Measurements from ENCODE around the gene TRAPPC10.
"Not testable (repeated sequence)": the region's sequence is repeated elsewhere in the genome, so short reads cannot be mapped to it uniquely, and the experiment has no call there.

TRAPPC10 gene

DNA sequence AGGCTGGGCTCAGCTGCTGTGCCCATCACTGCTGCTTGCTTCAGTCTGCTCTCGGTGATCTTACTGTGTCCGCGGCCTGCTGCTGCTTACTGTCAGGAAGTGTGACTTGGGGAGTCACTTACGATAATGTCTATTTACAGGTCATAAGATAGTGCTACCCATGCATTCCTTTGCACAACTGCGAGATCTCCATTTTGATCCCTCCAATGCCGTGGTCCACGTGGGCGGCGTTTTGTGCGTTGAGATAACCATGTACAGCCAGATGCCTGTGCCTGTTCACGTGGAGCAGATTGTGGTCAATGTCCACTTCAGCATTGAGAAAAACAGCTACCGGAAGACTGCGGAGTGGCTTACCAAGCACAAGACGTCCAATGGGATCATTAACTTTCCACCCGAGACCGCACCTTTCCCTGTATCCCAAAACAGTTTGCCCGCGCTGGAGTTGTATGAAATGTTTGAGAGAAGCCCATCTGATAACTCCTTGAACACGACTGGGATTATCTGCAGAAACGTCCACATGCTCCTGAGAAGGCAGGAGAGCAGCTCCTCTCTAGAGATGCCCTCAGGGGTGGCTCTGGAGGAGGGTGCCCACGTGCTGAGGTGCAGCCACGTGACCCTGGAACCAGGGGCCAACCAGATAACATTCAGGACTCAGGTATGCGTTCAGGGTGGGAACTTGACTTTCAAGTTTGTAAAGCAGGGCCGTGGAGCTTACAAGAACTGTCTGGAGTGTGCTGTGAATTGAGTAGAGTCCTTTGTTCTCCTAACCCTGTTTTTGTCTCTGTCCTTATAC lies 70.7 kb downstream of the TRAPPC10 start:
- no peak for DNase-seq (ENCODE audit: low read depth)
- H3K4me3 ChIP-seq (ENCODE audit: low read depth, low read length) = no peak overlapping the region

DNA sequence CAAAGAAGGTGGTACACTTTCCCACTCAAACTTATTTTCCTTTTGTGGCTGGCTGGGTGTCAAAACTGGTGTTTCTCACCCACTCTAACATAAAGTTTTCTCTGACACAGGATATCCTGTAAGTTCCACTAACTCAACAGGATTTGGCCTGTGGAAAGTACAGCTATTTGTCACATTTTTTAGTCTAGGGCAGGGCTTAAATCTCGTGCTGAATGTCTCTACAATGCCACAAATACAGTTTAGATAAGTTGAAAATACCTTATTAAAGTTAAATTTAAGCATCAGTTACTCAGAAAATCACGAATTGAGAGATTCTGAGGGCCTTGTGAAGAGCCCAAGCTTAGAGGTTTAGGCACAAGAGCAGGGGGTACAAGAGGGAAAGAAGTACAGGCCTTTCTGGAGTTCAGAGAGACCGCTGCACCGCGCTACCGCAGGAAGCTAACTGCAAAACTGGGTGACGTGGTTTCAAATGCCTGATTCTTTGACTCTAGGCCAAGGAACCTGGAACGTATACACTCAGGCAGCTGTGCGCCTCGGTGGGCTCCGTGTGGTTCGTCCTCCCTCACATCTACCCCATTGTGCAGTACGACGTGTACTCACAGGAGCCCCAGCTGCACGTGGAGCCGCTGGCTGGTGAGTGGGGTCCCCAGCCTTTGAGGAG lies 71.7 kb downstream of the TRAPPC10 start:
- H3K4me3 ChIP-seq (ENCODE audit: low read depth, low read length) = no peak overlapping the region
- DNase-seq (ENCODE audit: low read depth) = no peak

DNA sequence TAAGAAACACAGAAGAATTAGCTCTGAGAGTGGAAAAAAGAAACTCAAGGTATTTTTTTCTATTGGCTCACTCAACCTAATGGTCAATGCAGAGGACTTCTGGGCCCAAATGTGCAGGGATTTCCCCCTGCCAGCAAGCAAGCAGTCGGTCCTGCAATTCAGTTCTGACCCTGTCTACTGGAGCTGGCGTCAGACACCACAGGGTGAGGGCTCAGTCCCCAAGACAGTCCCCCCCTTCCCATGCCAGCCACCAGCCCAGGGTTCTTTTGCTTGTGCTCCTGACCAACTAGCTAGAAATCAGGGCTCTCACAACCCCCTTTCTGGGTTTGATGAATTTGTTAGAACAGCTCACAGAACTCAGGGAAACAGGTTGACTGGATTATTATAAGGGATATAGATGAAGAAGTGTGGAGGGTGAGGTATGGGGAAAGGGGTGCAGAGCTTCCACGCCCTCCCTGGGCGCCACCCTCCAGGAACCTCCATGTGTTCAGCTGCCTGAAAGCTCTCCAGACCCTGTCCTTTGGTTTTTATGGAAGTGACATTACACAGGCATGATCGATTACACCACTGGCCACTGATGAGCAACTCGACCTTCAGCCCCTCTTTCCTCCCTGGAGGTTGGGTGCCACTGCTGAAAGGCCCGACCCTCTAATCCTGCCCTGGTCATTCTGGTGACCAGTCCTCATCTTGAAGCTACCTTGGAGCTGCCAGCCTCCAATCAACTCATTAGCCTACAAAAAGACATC lies 72.6 kb downstream of the TRAPPC10 start:
- no peak overlapping the region for H3K4me3 ChIP-seq (ENCODE audit: low read depth, low read length)

DNA sequence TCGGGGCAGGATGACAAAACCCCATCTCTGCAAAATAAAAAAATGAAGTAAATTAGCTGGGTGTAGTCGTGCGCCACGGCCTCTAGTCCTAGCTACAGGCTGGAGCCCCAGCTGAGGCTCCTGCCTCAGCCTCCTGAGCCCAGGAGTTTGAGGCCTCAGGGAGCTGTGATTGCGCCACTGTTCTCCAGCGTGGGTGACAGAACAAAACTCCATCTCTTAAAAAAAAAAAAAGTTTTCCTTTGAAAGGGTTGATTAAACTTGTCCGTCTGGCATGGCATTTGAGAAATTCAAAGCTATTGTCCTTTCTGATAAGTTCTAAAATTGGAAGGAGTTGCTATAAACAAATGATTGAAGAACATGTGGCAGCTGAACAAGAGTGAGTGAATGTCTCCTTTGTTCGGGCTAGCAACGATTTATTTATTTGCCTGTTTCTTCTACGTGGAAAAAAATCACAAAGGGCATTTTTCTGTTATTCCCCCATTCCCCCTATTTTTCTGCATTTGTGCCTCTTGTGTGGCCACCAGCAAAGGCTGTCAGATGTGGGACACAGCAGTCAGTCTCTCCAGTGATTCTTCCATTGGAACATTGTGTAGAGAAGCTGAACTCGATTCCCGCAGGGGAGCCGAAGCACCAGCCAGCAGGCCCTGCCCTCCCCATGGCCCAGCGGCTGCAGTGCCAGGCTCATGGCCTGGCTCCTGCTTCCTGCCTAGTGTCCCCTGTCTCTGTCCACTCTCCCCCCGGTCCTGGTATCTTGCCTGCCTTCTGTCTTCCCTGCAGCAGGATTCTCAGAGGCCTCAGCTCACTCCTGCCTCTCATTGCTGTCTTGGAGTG lies 73.6 kb downstream of the TRAPPC10 start:
- H3K4me3 ChIP-seq (ENCODE audit: low read depth, low read length) = no peak overlapping the region
- no peak for DNase-seq (ENCODE audit: low read depth)

More for the DNA sequence above, 72.6 kb downstream of the TRAPPC10 start:
- DNase-seq (ENCODE audit: low read depth) = no peak

DNA sequence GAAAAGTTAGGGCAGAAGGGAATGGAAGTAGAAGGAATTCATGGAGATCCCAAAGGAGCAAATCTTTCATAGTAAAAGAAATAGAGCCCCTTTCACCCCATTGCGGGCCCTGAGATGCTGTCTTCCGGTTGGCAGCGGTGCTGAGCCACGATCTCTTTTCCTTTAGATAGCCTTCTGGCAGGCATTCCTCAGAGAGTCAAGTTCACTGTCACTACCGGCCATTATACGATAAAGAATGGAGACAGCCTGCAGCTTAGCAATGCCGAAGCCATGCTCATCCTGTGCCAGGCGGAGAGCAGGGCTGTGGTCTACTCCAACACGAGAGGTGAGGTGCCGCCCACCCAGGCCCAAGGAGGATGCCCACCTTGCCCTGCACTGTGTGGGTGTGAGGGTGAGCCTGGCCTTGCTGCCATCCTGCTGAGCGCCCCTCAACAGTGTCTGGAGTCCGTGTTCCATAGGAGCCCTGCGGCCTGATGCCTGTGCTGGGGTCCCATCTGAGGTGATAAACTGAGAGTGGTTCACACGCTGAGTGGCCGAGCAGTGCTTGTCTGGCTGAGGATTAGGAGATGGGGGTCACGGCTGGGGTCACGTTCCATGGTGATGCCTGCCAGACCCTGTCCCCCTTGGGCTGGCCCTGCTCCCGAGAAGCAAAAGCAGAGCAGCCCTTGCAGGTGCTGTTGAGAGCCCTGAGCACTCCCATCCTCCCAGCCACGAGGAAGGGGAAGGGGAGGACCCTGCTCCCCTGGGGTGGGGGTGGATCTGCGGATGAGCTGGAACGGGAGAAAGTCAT lies 74.7 kb downstream of the TRAPPC10 start:
- no peak for DNase-seq (ENCODE audit: low read depth)
- no peak overlapping the region for H3K4me3 ChIP-seq (ENCODE audit: low read depth, low read length)

DNA sequence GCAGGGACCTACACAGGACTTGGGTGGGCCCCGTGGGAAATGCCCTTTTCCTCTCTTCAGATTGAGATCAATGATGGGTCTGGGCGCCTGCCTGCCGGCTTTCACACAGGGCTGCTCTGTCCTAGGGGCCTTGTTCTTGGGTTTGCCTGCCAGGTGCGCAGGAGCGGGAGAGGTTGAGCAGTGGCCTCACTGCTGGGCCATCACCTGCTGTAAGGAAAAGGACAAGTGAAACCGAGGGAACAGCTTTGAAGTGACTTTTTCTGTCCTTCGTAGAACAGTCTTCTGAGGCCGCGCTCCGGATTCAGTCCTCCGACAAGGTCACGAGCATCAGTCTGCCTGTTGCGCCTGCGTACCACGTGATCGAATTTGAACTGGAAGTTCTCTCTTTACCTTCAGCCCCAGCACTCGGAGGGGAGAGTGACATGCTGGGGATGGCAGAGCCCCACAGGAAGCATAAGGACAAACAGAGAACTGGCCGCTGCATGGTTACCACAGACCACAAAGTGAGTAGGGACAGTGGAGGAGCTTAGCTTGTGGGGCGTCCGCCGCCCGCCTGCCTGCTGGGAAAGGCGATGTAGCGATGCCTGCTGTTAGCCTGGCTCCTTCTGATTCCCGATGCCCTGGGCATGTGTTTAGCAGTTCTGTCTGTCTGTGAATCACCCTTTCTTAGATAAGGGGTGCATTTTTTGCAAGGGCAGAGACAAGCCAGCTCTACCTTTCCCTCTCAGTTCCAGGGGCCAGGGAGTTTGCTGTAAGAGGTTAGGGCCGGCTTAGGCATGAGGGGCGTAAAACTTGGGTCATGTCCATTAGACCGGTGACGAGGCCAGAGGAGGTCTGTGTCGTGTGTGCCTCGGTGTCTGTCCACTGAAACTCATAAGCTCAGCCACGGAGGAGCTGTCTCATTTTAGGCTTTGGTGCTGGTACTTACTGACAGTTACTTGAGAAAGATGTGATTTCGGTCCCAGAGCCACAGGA lies 75.6 kb downstream of the TRAPPC10 start:
- H3K4me3 ChIP-seq (ENCODE audit: low read depth, low read length) = no peak overlapping the region
- DNase-seq (ENCODE audit: low read depth) = no peak

DNA sequence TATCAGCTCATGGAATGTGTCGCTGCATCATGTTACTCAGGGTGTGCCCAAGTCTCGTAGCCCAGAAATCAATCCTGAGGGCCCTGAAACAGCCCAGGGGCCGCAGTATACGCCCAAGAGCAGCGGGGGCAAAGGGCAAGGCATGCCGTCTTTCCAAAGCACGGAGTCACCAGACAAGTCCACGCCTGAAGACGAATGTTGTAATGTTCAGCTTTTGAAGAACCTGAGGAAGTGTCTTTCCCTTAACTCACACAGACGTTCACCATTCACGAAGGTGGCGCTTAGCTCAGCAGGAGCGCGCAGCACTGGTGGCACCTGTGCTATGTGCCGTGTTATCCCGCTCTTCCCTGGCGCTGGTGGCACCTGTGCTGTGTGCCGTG lies 76.3 kb downstream of the TRAPPC10 start:
- H3K4me3 ChIP-seq (ENCODE audit: low read depth, low read length) = no peak overlapping the region
- DNase-seq (ENCODE audit: low read depth) = no peak

DNA sequence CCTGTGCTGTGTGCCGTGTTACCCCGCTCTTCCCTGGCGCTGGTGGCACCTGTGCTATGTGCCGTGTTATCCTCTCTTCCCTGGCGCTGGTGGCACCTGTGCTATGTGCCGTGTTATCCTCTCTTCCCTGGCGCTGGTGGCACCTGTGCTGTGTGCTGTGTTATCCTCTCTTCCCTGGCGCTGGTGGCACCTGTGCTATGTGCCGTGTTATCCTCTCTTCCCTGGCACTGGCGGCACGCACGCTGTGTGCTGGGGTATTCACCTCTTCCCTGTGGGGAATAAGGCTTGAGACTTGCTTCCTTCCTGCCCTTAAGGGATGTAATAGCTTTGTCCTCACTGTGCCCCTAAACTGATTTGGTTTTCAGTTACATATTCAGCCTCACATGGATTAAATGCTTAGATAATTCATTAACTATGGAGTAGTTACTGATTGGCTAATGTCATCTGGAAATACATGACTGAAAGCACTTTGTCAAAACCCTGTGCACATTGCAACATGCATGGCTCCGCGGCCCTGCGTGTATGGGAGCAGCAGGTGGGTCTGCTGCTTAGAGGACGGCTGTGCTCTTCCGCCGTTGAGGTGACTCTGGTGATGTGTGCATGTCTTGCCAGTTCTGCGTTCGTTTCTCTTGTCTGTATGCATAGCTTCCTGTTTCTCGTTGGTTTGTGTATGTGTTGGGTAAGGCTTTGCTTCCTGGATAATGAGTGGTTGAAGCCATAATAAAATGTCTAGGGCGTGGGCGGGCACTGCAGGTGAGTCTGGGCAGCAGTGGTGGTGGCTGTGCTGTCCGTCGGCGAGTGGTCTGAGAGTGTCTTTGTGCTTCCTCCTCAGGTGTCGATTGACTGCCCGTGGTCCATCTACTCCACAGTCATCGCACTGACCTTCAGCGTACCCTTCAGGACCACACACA lies 77.1 kb downstream of the TRAPPC10 start:
- no peak for DNase-seq (ENCODE audit: low read depth)
- no peak overlapping the region for H3K4me3 ChIP-seq (ENCODE audit: low read depth, low read length)

DNA sequence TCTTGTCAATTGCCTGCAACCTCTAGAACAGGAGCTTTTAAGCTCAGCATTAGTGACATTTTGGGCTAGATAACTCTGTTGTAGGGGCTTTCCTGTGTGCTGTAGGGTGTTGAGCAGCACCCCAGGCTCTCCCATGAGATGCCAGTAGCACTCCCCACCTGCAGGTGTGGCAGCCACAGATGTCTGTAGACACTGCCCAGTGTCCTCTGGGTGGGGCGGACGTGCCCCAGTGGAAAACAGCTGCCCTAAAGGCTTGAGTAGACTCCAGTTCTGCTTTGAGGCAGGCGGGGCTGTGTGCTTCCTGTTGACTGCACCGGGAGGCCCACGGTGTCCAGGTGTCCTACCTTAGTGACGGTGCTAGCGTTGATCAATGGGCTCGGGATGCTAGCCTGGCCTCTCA lies 78.2 kb downstream of the TRAPPC10 start:
- no peak for DNase-seq (ENCODE audit: low read depth)
- H3K4me3 ChIP-seq (ENCODE audit: low read depth, low read length) = no peak overlapping the region

DNA sequence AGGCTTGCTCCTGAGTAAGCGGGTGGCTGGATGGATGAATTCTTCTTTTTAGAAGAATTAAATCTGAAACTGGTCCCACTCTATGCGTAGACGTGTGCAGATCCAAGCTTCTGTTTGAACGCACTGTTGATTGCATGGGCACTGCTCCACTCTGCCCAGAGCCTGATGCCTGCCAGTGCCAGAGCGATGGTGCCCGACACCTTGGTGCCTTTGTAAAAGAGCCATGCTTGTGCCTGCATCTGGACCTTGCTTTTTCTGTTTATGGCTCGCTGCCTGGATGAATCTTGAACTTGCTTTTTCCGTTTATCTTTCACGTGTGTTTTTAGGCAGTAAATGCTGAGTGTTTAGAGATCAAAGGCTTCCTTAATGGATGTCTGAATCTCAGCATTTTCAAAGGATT lies 80.1 kb downstream of the TRAPPC10 start:
- H3K4me3 ChIP-seq (ENCODE audit: low read depth, low read length) = no peak overlapping the region
- DNase-seq (ENCODE audit: low read depth) = no peak

DNA sequence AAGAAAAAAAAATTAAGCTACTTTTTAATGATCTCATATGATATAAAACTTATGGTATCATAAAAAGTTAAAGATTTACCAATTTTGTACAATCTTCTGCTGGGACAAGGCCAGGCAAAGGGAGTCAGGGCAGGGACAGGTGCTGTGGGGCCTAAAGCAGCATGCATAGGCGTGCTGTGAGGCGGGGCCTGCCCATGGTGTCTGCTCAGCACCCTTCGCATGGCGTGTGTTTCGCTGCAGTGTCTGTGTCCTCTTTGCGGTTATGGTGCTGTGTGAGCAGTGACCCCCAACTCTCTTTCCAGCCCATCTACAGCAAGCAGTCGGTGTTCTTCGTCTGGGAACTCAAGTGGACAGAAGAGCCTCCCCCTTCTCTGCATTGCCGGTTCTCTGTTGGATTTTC lies 81.7 kb downstream of the TRAPPC10 start:
- no peak for DNase-seq (ENCODE audit: low read depth)
- H3K4me3 ChIP-seq (ENCODE audit: low read depth, low read length) = no peak overlapping the region

DNA sequence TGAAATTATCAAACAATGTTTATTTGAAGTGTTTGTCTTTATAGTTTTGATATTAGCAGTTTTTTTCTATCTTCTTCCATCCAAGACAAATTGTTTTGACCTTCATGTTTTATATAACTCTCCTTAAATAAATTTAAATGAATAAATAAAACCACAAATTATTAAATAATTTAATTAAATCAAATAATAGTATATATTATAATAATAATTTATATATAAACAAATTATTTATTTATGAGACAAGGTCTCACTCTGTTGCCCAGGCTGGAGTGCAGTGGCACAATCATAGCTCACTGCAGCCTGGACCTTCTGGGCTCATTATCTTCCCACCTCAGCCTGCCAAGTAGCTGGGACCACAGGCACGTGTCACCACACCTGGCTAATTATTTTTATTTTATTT lies 82.7 kb downstream of the TRAPPC10 start:
- no peak overlapping the region for H3K4me3 ChIP-seq (ENCODE audit: low read depth, low read length)
- no peak for DNase-seq (ENCODE audit: low read depth)

DNA sequence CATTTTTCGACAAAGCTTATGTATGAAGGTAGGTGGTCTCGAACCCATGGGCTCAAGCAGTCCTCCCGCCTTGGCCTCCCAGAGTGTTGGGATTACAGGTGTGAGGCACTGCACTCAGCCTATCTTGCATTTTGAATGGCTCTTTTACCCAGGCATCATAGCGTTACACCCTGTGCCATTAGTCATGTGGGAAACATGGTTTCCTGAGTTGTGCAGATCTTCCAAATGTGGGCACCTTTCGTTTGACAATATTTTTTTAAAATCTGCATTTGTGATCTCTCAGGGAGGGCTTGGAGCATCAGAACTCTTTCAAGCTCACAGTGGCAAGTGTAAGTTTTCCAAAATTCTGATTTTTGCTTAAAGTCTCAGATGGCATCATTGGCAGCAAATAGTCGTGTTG lies 86.4 kb downstream of the TRAPPC10 start:
- not testable (repeated sequence) for H3K4me3 ChIP-seq (ENCODE audit: low read depth, low read length); DNase-seq (ENCODE audit: low read depth)

DNA sequence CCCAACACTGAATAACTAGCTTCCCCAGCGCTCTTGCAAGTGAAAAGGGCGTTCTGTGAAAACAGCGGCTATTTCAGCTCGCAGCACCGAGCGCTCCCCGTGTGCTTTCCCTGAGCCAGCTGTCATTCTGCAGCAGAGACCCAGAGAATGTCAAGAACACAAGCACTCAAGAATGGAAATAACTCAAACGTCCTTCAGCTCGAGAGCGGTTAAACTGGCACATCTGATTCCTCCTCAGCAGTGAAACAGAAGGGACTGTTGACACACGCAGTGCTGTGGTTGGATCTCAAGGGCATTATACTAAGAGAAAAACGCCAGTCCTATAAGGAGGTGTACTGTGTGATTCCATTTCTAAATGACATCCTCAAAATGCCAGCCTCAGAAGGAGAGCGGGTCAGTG lies 86.9 kb downstream of the TRAPPC10 start:
- H3K4me3 ChIP-seq (ENCODE audit: low read depth, low read length); DNase-seq (ENCODE audit: low read depth): not testable (repeated sequence)

DNA sequence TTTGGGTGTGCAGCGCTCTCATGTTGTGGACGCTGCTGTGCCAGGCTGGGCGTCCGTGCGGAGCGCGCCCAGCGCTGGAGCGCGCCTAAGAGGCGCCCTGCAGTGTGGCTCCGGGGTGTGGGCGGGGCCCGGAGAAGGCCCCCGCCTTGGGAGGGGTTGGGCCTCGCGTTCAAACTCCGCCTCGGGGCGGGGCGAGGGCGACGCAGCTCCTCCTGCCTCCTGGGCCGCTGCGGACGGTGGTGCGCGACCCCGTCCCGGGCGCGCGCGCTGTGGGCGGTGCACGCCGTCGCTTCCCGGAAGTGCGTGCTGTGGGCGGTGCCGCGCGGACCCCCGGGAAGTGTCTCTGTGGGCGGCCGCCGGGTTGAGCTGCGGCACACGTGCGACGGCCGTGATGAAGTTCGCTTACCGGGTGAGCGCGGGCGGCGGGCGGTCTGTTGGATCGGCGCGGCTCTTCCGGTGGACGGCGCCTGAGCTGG lies 95.0 kb downstream of the TRAPPC10 start, which contains the start of gene PWP2:
Gene PWP2, plus strand, starts transcription at position 374 of the 476 bp plus-strand sequence. Its CDS starts 18 bp downstream, at position 392.
- H3K4me3 ChIP-seq (ENCODE audit: low read depth, low read length) = peak within 1 kb of the TSS; percentile 40
- DNase-seq (ENCODE audit: low read depth) = not testable (repeated sequence)

DNA sequence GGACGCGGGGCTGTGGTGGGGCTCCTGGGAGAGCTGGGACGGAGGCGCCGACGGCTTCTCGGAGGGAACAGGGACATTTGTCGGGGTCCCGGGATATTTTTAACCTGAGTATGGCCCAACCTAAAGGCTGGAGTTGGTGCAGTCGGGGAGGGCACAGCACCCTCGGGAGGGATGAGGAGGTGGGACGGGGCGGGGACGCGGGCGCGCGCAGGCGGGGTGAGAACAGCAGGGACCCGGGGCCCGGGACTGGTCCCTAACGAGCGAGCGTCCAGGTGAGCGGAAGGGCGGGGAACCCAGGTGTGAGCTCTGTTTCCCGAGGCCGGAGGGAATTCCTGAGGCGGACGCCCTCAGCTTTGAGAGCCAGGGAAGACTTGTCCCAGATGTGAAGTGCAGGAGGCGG lies 95.5 kb downstream of the TRAPPC10 start:
- H3K4me3 ChIP-seq (ENCODE audit: low read depth, low read length) = peak overlapping the region; percentile 40
- not testable (repeated sequence) for DNase-seq (ENCODE audit: low read depth)
